HG03460 (cell line): Measurements from ENCODE around the gene REPS1.
"Not testable (repeated sequence)": the region's sequence is repeated elsewhere in the genome, so short reads cannot be mapped to it uniquely, and the experiment has no call there.

Source experiments
- ATAC-seq: cut with Tn5 transposase; IDR thresholded peaks from one replicate; pipeline ENCODE4 v1.9.1; 2021; ENCODE audit not compliant: unreplicated experiment

Gene REPS1

GRCh38 chr6:138987643-138988468 lies at the start of gene REPS1:
Gene REPS1 (minus strand): TSS chr6:138988253. CDS start chr6:138987682, 571 bp downstream.
- ATAC-seq = peak; percentile 88

GRCh38 chr6:139037490-139037889 lies 49.4 kb upstream of the REPS1 start:
- no peak for ATAC-seq

- ATAC-seq = peak; percentile 46
Observed at GRCh38 chr6:139030228-139030963, 42.3 kb upstream of the REPS1 start.

GRCh38 chr6:139029470-139030227 lies 41.6 kb upstream of the REPS1 start:
- ATAC-seq = peak; percentile 23

- ATAC-seq = peak; percentile 60
Observed at GRCh38 chr6:139028658-139029469, 40.8 kb upstream of the REPS1 start, which contains the start of gene ABRACL. Gene ABRACL (plus strand): TSS chr6:139028745. CDS start chr6:139034161, 5,416 bp downstream.

GRCh38 chr6:139028215-139028657 lies 40.2 kb upstream of the REPS1 start:
- peak; percentile 1 for ATAC-seq

GRCh38 chr6:139027620-139028182 lies 39.6 kb upstream of the REPS1 start:
- no peak for ATAC-seq

- not testable (repeated sequence) for ATAC-seq
Observed at GRCh38 chr6:139025416-139025815, 37.4 kb upstream of the REPS1 start.

GRCh38 chr6:139020689-139021088 lies 32.6 kb upstream of the REPS1 start:
- no peak for ATAC-seq

- no peak for ATAC-seq
Observed at GRCh38 chr6:139019722-139020121, 31.7 kb upstream of the REPS1 start.

- ATAC-seq = no peak
Observed at GRCh38 chr6:139017227-139017626, 29.2 kb upstream of the REPS1 start.

GRCh38 chr6:139016337-139017213 lies 28.5 kb upstream of the REPS1 start:
- peak; percentile 71 for ATAC-seq

- ATAC-seq = no peak
Observed at GRCh38 chr6:139014945-139015344, 26.9 kb upstream of the REPS1 start.

GRCh38 chr6:139013185-139013800 lies 25.2 kb upstream of the REPS1 start:
- no peak for ATAC-seq

- no peak for ATAC-seq
Observed at GRCh38 chr6:139011980-139012379, 23.9 kb upstream of the REPS1 start.

GRCh38 chr6:139010674-139011073 lies 22.6 kb upstream of the REPS1 start:
- no peak for ATAC-seq

GRCh38 chr6:139008117-139008516 lies 20.1 kb upstream of the REPS1 start:
- ATAC-seq = no peak

- ATAC-seq = no peak
Observed at GRCh38 chr6:139007428-139007827, 19.4 kb upstream of the REPS1 start.

GRCh38 chr6:139006477-139006876 lies 18.4 kb upstream of the REPS1 start:
- ATAC-seq = no peak
